ENCODE data around the gene ATP6V1G3.
"Not testable (repeated sequence)": the region's sequence is repeated elsewhere in the genome, so short reads cannot be mapped to it uniquely, and the experiment has no call there.

The ATP6V1G3 gene

GRCh38 chr1:198542632-198543031, 2.2 kb upstream of the ATP6V1G3 start:
- H3K27ac ChIP-seq (ENCODE audit: low read depth, low read length, severe bottlenecking): no peak overlapping the region
- H3K9me3 ChIP-seq (ENCODE audit: control insufficient read depth, low read length): no peaks in the 10 kb centered on the region
- H3K36me3 ChIP-seq (ENCODE audit: control insufficient read depth, insufficient read depth, low read length): no peaks in the 10 kb centered on the region
- no peak overlapping the region for H3K4me3 ChIP-seq (ENCODE audit: extremely low read depth, insufficient read depth, low read length, poor library complexity, severe bottlenecking)
- H3K4me1 ChIP-seq (ENCODE audit: control insufficient read depth, insufficient read depth, low read length, poor library complexity, severe bottlenecking): no peaks in the 10 kb centered on the region
- WGBS, 2 experiments (ENCODE audit: insufficient coverage in 2 of 2): no CpG with 5 or more reads among the region's 1 CpG

- no peak overlapping the region for H3K4me3 ChIP-seq (ENCODE audit: extremely low read depth, insufficient read depth, low read length, poor library complexity, severe bottlenecking)
- H3K9me3 ChIP-seq (ENCODE audit: control insufficient read depth, low read length): no peaks in the 10 kb centered on the region
- H3K27ac ChIP-seq (ENCODE audit: low read depth, low read length, severe bottlenecking): no peak overlapping the region
- WGBS, 2 experiments (ENCODE audit: insufficient coverage in 2 of 2): no CpG with 5 or more reads among the region's 3 CpGs
- H3K4me1 ChIP-seq (ENCODE audit: control insufficient read depth, insufficient read depth, low read length, poor library complexity, severe bottlenecking): no peaks in the 10 kb centered on the region
- no peaks in the 10 kb centered on the region for H3K36me3 ChIP-seq (ENCODE audit: control insufficient read depth, insufficient read depth, low read length)
Measured at GRCh38 chr1:198541737-198542136, 1.3 kb upstream of the ATP6V1G3 start.

- Histone ChIP-seq H3K36me3 (ENCODE audit: control insufficient read depth, insufficient read depth, low read length) (no peaks in the 10 kb centered on the region), H3K27ac (ENCODE audit: low read depth, low read length, severe bottlenecking) (no peak overlapping the region), H3K4me1 (ENCODE audit: control insufficient read depth, insufficient read depth, low read length, poor library complexity, severe bottlenecking) (no peaks in the 10 kb centered on the region), H3K9me3 (ENCODE audit: control insufficient read depth, low read length) (no peaks in the 10 kb centered on the region), H3K4me3 (ENCODE audit: extremely low read depth, insufficient read depth, low read length, poor library complexity, severe bottlenecking) (no peak overlapping the region)
- 90 to 100% methylated on average over 3 to 4 of the region's 7 CpGs for WGBS, 2 experiments (ENCODE audit: insufficient coverage in 2 of 2)
Measured at GRCh38 chr1:198538579-198539364, 1.7 kb downstream of the ATP6V1G3 start.

- H3K4me1 ChIP-seq (ENCODE audit: control insufficient read depth, insufficient read depth, low read length, poor library complexity, severe bottlenecking): no peaks in the 10 kb centered on the region
- H3K4me3 ChIP-seq (ENCODE audit: extremely low read depth, insufficient read depth, low read length, poor library complexity, severe bottlenecking): no peak overlapping the region
- H3K36me3 ChIP-seq (ENCODE audit: control insufficient read depth, insufficient read depth, low read length): no peaks in the 10 kb centered on the region
- no peaks in the 10 kb centered on the region for H3K9me3 ChIP-seq (ENCODE audit: control insufficient read depth, low read length)
- no peak overlapping the region for H3K27ac ChIP-seq (ENCODE audit: low read depth, low read length, severe bottlenecking)
Measured at GRCh38 chr1:198535631-198536030, 4.8 kb downstream of the ATP6V1G3 start.

GRCh38 chr1:198534548-198535418, 5.7 kb downstream of the ATP6V1G3 start:
- WGBS, 2 experiments (ENCODE audit: insufficient coverage in 2 of 2): 83% methylated on average over 1 of the region's 1 CpG; no CpG with 5 or more reads in 1 of the 2 experiments
- Histone ChIP-seq H3K4me1 (ENCODE audit: control insufficient read depth, insufficient read depth, low read length, poor library complexity, severe bottlenecking) (no peaks in the 10 kb centered on the region), H3K4me3 (ENCODE audit: extremely low read depth, insufficient read depth, low read length, poor library complexity, severe bottlenecking) (no peak overlapping the region), H3K9me3 (ENCODE audit: control insufficient read depth, low read length) (no peaks in the 10 kb centered on the region), H3K27ac (ENCODE audit: low read depth, low read length, severe bottlenecking) (no peak overlapping the region), H3K36me3 (ENCODE audit: control insufficient read depth, insufficient read depth, low read length) (no peaks in the 10 kb centered on the region)

- WGBS, 2 experiments (ENCODE audit: insufficient coverage in 2 of 2): 78% methylated on average over 2 of the region's 3 CpGs
- no peaks in the 10 kb centered on the region for H3K36me3 ChIP-seq (ENCODE audit: control insufficient read depth, insufficient read depth, low read length)
- H3K4me3 ChIP-seq (ENCODE audit: extremely low read depth, insufficient read depth, low read length, poor library complexity, severe bottlenecking): no peak overlapping the region
- no peaks in the 10 kb centered on the region for H3K9me3 ChIP-seq (ENCODE audit: control insufficient read depth, low read length)
- H3K27ac ChIP-seq (ENCODE audit: low read depth, low read length, severe bottlenecking): no peak overlapping the region
- H3K4me1 ChIP-seq (ENCODE audit: control insufficient read depth, insufficient read depth, low read length, poor library complexity, severe bottlenecking): no peaks in the 10 kb centered on the region
Measured at GRCh38 chr1:198531891-198532290, 8.6 kb downstream of the ATP6V1G3 start.

- Histone ChIP-seq H3K27ac (ENCODE audit: low read depth, low read length, severe bottlenecking) (no peak overlapping the region), H3K9me3 (ENCODE audit: control insufficient read depth, low read length) (no peaks in the 10 kb centered on the region), H3K4me3 (ENCODE audit: extremely low read depth, insufficient read depth, low read length, poor library complexity, severe bottlenecking) (no peak overlapping the region), H3K36me3 (ENCODE audit: control insufficient read depth, insufficient read depth, low read length) (no peaks in the 10 kb centered on the region), H3K4me1 (ENCODE audit: control insufficient read depth, insufficient read depth, low read length, poor library complexity, severe bottlenecking) (no peaks in the 10 kb centered on the region)
- 71 to 85% methylated on average over 3 of the region's 3 CpGs for WGBS, 2 experiments (ENCODE audit: insufficient coverage in 2 of 2)
Measured at GRCh38 chr1:198530953-198531352, 9.5 kb downstream of the ATP6V1G3 start.

- 40% methylated on average over 2 of the region's 2 CpGs; no CpG with 5 or more reads in 1 of the 2 experiments for WGBS, 2 experiments (ENCODE audit: insufficient coverage in 2 of 2)
- H3K36me3 ChIP-seq (ENCODE audit: control insufficient read depth, insufficient read depth, low read length): no peaks in the 10 kb centered on the region
- no peak overlapping the region for H3K27ac ChIP-seq (ENCODE audit: low read depth, low read length, severe bottlenecking)
- no peaks in the 10 kb centered on the region for H3K9me3 ChIP-seq (ENCODE audit: control insufficient read depth, low read length)
- H3K4me3 ChIP-seq (ENCODE audit: extremely low read depth, insufficient read depth, low read length, poor library complexity, severe bottlenecking): no peak overlapping the region
- no peaks in the 10 kb centered on the region for H3K4me1 ChIP-seq (ENCODE audit: control insufficient read depth, insufficient read depth, low read length, poor library complexity, severe bottlenecking)
Measured at GRCh38 chr1:198529414-198529813, 11.1 kb downstream of the ATP6V1G3 start.

- Histone ChIP-seq H3K27ac (ENCODE audit: low read depth, low read length, severe bottlenecking) (no peak overlapping the region), H3K4me3 (ENCODE audit: extremely low read depth, insufficient read depth, low read length, poor library complexity, severe bottlenecking) (no peak overlapping the region), H3K4me1 (ENCODE audit: control insufficient read depth, insufficient read depth, low read length, poor library complexity, severe bottlenecking) (no peaks in the 10 kb centered on the region), H3K9me3 (ENCODE audit: control insufficient read depth, low read length) (no peaks in the 10 kb centered on the region), H3K36me3 (ENCODE audit: control insufficient read depth, insufficient read depth, low read length) (no peaks in the 10 kb centered on the region)
- no CpG with 5 or more reads among the region's 1 CpG for WGBS, 2 experiments (ENCODE audit: insufficient coverage in 2 of 2)
Measured at GRCh38 chr1:198528364-198528763, 12.1 kb downstream of the ATP6V1G3 start.

- H3K36me3 ChIP-seq (ENCODE audit: control insufficient read depth, insufficient read depth, low read length): no peaks in the 10 kb centered on the region
- H3K4me1 ChIP-seq (ENCODE audit: control insufficient read depth, insufficient read depth, low read length, poor library complexity, severe bottlenecking): no peaks in the 10 kb centered on the region
- H3K4me3 ChIP-seq (ENCODE audit: extremely low read depth, insufficient read depth, low read length, poor library complexity, severe bottlenecking): no peak overlapping the region
- H3K9me3 ChIP-seq (ENCODE audit: control insufficient read depth, low read length): no peaks in the 10 kb centered on the region
- no peak overlapping the region for H3K27ac ChIP-seq (ENCODE audit: low read depth, low read length, severe bottlenecking)
- no CpG with 5 or more reads among the region's 2 CpGs for WGBS, 2 experiments (ENCODE audit: insufficient coverage in 2 of 2)
Measured at GRCh38 chr1:198524556-198524955, 15.9 kb downstream of the ATP6V1G3 start.

- not testable (repeated sequence) for H3K9me3 ChIP-seq (ENCODE audit: control insufficient read depth, low read length); H3K4me3 ChIP-seq (ENCODE audit: extremely low read depth, insufficient read depth, low read length, poor library complexity, severe bottlenecking); H3K36me3 ChIP-seq (ENCODE audit: control insufficient read depth, insufficient read depth, low read length); H3K27ac ChIP-seq (ENCODE audit: low read depth, low read length, severe bottlenecking); H3K4me1 ChIP-seq (ENCODE audit: control insufficient read depth, insufficient read depth, low read length, poor library complexity, severe bottlenecking)
- WGBS, 2 experiments (ENCODE audit: insufficient coverage in 2 of 2): 58 to 81% methylated on average over 4 to 8 of the region's 10 CpGs
Measured at GRCh38 chr1:198524127-198524526, 16.4 kb downstream of the ATP6V1G3 start.

Data from mesodermal cell (in vitro differentiated cells).